Fibroblast of skin of left quadriceps (primary cell): Measurements from ENCODE around the gene IFITM2.

Experiments
- DNase-seq, 2 experiments: peaks; one replicate each; pipeline ENCODE4 v3.0.0-alpha.2; 2013; ENCODE audit warnings: low read depth in 2 of 2

Gene IFITM2

GRCh38 chr11:293271-293851 lies 14.3 kb upstream of the IFITM2 start:
- no peak for DNase-seq

- no peak for DNase-seq
These were observed 13.6 kb upstream of the IFITM2 start for GRCh38 chr11:293852-294661.

- no peak for DNase-seq
These were observed 12.8 kb upstream of the IFITM2 start for GRCh38 chr11:294780-295179.

- no peak for DNase-seq
These were observed 12.1 kb upstream of the IFITM2 start for GRCh38 chr11:295351-296170.

- no peak for DNase-seq
These were observed 11.2 kb upstream of the IFITM2 start for GRCh38 chr11:296171-297050.

GRCh38 chr11:297051-297585 lies 10.5 kb upstream of the IFITM2 start:
- DNase-seq: no peak

- DNase-seq: no peak
These were observed 9.8 kb upstream of the IFITM2 start for GRCh38 chr11:297586-298405.

- no peak for DNase-seq
These were observed 9.1 kb upstream of the IFITM2 start for GRCh38 chr11:298406-299065.

GRCh38 chr11:299081-299891 lies 8.3 kb upstream of the IFITM2 start, which contains the start of gene IFITM5:
IFITM5 (minus strand) TSS chr11:299526; CDS start chr11:299490, 36 bp downstream.
- no peak for DNase-seq

GRCh38 chr11:299951-300735 lies 7.5 kb upstream of the IFITM2 start:
- DNase-seq: no peak

GRCh38 chr11:303363-303762 lies 4.3 kb upstream of the IFITM2 start:
- DNase-seq: no peak

- DNase-seq: no peak
These were observed 3.5 kb upstream of the IFITM2 start for GRCh38 chr11:304061-304506.

- peak; percentile 55 to 62 for DNase-seq
These were observed 2.4 kb upstream of the IFITM2 start for GRCh38 chr11:304915-305843.

GRCh38 chr11:305844-306211 lies 1.8 kb upstream of the IFITM2 start:
- DNase-seq: no peak

GRCh38 chr11:306645-307371 lies 808 bp upstream of the IFITM2 start:
- DNase-seq: no peak
